Measurements from ENCODE around the gene UBE2G1. TPM values are rescaled to one million over a fixed set of nuclear protein-coding genes. Genes with fewer than 3 reads are reported as not detected.

Gene UBE2G1
- total RNA-seq, 3 donors from 2014 or later (not counting 1 experiment from before 2014, with no cell fraction given), result 58.2 to 76.4 (median 64.7) TPM

GRCh38 chr17:4394208-4395110, 28.0 kb upstream of the UBE2G1 start:
- Mint-ChIP-seq H3K9me3 (no peaks in the 10 kb centered on the region), H3K4me1 (peaks cover 0 to 6% of the 10 kb centered on the region in 2 donors), H3K36me3 (no peaks in the 10 kb centered on the region), H3K4me3 (no peak overlapping the region), H3K27ac (no peak overlapping the region), H3K27me3 (ENCODE audit: low read depth in 2 of 2) (no peaks in the 10 kb centered on the region)
- 97% methylated on average over 5 of the region's 5 CpGs for WGBS (ENCODE audit: insufficient coverage)
- Histone ChIP-seq H3K36me3 (ENCODE audit: control insufficient read depth, insufficient read depth, low read length) (no peaks in the 10 kb centered on the region), H3K4me3 (ENCODE audit: low read length) (no peak overlapping the region), H3K27ac (ENCODE audit: low read length) (no peak overlapping the region), H3K27me3 (ENCODE audit: control insufficient read depth, insufficient read depth, low read length) (no peaks in the 10 kb centered on the region), H3K4me1 (ENCODE audit: control insufficient read depth, insufficient read depth, low read length) (peaks cover 9% of the 10 kb centered on the region), H3K9me3 (ENCODE audit: control insufficient read depth, insufficient read depth, low read length) (no peaks in the 10 kb centered on the region)
- ATAC-seq (no peak), DNase-seq (no peak)
- intact Hi-C loops (cut with micrococcal nuclease), result no loop called here
- TF ChIP-seq CTCF (IDR thresholded peaks at IDR 0.05), result no peak

- DNase-seq (no peak), ATAC-seq (no peak)
- no peak overlapping the region for H3K4me3 Mint-ChIP-seq
- no peaks in the 10 kb centered on the region for H3K9me3 Mint-ChIP-seq
- Histone ChIP-seq H3K9me3 (ENCODE audit: control insufficient read depth, insufficient read depth, low read length) (no peaks in the 10 kb centered on the region), H3K4me1 (ENCODE audit: control insufficient read depth, insufficient read depth, low read length) (peaks cover 9% of the 10 kb centered on the region), H3K36me3 (ENCODE audit: control insufficient read depth, insufficient read depth, low read length) (no peaks in the 10 kb centered on the region), H3K27ac (ENCODE audit: low read length) (no peak overlapping the region), H3K4me3 (ENCODE audit: low read length) (no peak overlapping the region), H3K27me3 (ENCODE audit: control insufficient read depth, insufficient read depth, low read length) (no peaks in the 10 kb centered on the region)
- H3K4me1 Mint-ChIP-seq, result peaks cover 0 to 6% of the 10 kb centered on the region in 2 donors
- TF ChIP-seq CTCF (IDR thresholded peaks at IDR 0.05), result no peak
- H3K36me3 Mint-ChIP-seq, result no peaks in the 10 kb centered on the region
- intact Hi-C loops (cut with micrococcal nuclease), result no loop called here
- no peak overlapping the region for H3K27ac Mint-ChIP-seq
- no peaks in the 10 kb centered on the region for H3K27me3 Mint-ChIP-seq (ENCODE audit: low read depth in 2 of 2)
- 87% methylated on average over 6 of the region's 7 CpGs for WGBS (ENCODE audit: insufficient coverage)
Observed at GRCh38 chr17:4393806-4394205, 27.3 kb upstream of the UBE2G1 start.

GRCh38 chr17:4389079-4389478, 22.6 kb upstream of the UBE2G1 start:
- DNase-seq (no peak), ATAC-seq (no peak)
- no peaks in the 10 kb centered on the region for H3K27me3 Mint-ChIP-seq (ENCODE audit: low read depth in 2 of 2)

More at GRCh38 chr17:4389079-4389478, 22.6 kb upstream of the UBE2G1 start:
- H3K27me3 ChIP-seq (ENCODE audit: control insufficient read depth, insufficient read depth, low read length), result no peaks in the 10 kb centered on the region
- H3K4me3 ChIP-seq (ENCODE audit: low read length), result no peak overlapping the region
- H3K4me1 Mint-ChIP-seq, result peaks cover 0 to 5% of the 10 kb centered on the region in 2 donors
- no peak overlapping the region for H3K4me3 Mint-ChIP-seq
- no peak overlapping the region for H3K27ac ChIP-seq (ENCODE audit: low read length)
- no peaks in the 10 kb centered on the region for H3K36me3 ChIP-seq (ENCODE audit: control insufficient read depth, insufficient read depth, low read length)
- H3K27ac Mint-ChIP-seq, result no peak overlapping the region
- H3K9me3 Mint-ChIP-seq, result no peaks in the 10 kb centered on the region
- no peaks in the 10 kb centered on the region for H3K36me3 Mint-ChIP-seq
- TF ChIP-seq CTCF (IDR thresholded peaks at IDR 0.05), result no peak
- WGBS (ENCODE audit: insufficient coverage), result 91% methylated on average over 8 of the region's 8 CpGs
- H3K4me1 ChIP-seq (ENCODE audit: control insufficient read depth, insufficient read depth, low read length), result peaks cover 5% of the 10 kb centered on the region
- H3K9me3 ChIP-seq (ENCODE audit: control insufficient read depth, insufficient read depth, low read length), result no peaks in the 10 kb centered on the region
- intact Hi-C loops (cut with micrococcal nuclease), result no loop called here

Measured in natural killer cell (primary cell).